ENCODE results near the gene PDE4A.
A peak's percentile ranks its signal among the peaks of the same experiment; 100 is the strongest.

Gene PDE4A

DNA sequence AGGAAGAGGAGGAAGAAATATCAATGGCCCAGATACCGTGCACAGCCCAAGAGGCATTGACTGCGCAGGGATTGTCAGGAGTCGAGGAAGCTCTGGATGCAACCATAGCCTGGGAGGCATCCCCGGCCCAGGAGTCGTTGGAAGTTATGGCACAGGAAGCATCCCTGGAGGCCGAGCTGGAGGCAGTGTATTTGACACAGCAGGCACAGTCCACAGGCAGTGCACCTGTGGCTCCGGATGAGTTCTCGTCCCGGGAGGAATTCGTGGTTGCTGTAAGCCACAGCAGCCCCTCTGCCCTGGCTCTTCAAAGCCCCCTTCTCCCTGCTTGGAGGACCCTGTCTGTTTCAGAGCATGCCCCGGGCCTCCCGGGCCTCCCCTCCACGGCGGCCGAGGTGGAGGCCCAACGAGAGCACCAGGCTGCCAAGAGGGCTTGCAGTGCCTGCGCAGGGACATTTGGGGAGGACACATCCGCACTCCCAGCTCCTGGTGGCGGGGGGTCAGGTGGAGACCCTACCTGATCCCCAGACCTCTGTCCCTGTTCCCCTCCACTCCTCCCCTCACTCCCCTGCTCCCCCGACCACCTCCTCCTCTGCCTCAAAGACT lies 46.9 kb downstream of the PDE4A start:
- TF ChIP-seq, protein P1, sequence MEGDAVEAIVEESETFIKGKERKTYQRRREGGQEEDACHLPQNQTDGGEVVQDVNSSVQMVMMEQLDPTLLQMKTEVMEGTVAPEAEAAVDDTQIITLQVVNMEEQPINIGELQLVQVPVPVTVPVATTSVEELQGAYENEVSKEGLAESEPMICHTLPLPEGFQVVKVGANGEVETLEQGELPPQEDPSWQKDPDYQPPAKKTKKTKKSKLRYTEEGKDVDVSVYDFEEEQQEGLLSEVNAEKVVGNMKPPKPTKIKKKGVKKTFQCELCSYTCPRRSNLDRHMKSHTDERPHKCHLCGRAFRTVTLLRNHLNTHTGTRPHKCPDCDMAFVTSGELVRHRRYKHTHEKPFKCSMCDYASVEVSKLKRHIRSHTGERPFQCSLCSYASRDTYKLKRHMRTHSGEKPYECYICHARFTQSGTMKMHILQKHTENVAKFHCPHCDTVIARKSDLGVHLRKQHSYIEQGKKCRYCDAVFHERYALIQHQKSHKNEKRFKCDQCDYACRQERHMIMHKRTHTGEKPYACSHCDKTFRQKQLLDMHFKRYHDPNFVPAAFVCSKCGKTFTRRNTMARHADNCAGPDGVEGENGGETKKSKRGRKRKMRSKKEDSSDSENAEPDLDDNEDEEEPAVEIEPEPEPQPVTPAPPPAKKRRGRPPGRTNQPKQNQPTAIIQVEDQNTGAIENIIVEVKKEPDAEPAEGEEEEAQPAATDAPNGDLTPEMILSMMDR (IDR thresholded peaks at IDR 0.05; ENCODE audit: low read depth, low read length) = no peak
- DNase-seq (ENCODE audit: low read depth in 2 of 2) = no peak
- no peak overlapping the region for H3K4me3 ChIP-seq (replicated peaks in 1 of 2; ENCODE audit: low read depth in 2 of 2, low read length in 2 of 2)

DNA sequence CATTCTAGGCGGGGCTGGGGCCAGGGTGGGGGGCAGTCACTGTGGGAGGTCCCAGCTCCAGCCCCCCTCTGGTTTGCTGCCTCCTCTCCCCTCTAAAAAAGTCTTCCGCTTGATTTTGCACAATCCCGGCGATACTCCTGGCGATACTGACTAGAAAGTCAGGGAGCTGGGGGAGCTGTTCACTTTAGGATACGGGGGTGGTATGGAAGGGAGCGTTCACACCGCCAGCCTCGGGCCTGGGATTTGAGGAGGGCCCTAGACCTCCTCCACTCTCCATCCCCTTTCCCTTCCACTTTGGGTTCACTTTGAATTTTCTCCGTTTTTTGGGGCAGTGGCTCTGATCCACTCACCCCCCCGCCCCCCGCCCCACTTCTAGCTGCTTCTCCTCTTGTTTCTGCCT lies 47.8 kb downstream of the PDE4A start:
- DNase-seq (ENCODE audit: low read depth in 2 of 2) = no peak
- no peak overlapping the region for H3K4me3 ChIP-seq (replicated peaks in 1 of 2; ENCODE audit: low read depth in 2 of 2, low read length in 2 of 2)
- TF ChIP-seq, protein P1 (IDR thresholded peaks at IDR 0.05; ENCODE audit: low read depth, low read length) = no peak

DNA sequence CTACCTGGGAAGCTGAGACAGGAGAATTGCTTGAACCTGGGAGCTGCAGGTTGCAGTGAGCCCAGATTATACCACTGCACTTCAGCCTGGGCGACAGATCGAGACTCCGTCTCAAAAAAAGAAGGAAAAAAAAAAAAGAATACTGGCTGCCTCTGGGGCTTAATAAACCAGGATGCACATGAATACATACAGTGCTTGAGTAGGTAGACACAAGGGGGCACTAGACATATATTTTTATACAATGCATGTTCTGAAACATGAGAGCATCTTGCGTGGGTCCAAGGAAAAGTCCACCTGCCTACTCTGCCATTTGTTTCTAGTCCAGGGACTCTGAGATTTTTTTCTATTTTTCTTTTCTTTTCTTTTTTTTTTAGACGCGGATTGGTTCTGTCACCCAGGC lies 51.6 kb downstream of the PDE4A start:
- TF ChIP-seq, protein P1 (IDR thresholded peaks at IDR 0.05; ENCODE audit: low read depth, low read length) = peak; percentile 49
- H3K4me3 ChIP-seq (replicated peaks in 1 of 2; ENCODE audit: low read depth in 2 of 2, low read length in 2 of 2) = no peak overlapping the region
- DNase-seq (ENCODE audit: low read depth in 2 of 2) = peak; percentile 65 to 71

DNA sequence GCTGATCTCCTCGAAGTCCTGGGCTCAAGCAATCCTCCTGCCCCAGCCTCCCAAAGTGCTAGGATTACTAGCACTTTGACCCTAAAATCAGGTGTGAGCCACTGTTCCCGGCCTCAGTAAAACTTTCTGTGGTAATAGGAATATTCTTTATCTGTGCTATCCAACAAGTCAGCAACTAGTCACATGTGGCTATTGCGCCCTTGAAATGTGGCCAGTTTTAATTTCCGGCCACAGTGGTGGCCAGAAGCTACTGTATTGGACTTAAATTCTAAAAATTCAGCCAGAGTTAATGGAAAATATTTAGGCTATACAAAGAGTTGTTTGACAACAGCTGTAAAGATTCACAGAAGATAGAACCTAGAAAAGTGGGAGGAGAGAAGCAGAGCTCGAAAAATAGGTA lies 52.9 kb downstream of the PDE4A start:
- H3K4me3 ChIP-seq (replicated peaks in 1 of 2; ENCODE audit: low read depth in 2 of 2, low read length in 2 of 2) = no peak overlapping the region
- TF ChIP-seq, protein P1 (IDR thresholded peaks at IDR 0.05; ENCODE audit: low read depth, low read length) = no peak
- DNase-seq (ENCODE audit: low read depth in 2 of 2) = peak in 1 of 2 donors; percentile 17

DNA sequence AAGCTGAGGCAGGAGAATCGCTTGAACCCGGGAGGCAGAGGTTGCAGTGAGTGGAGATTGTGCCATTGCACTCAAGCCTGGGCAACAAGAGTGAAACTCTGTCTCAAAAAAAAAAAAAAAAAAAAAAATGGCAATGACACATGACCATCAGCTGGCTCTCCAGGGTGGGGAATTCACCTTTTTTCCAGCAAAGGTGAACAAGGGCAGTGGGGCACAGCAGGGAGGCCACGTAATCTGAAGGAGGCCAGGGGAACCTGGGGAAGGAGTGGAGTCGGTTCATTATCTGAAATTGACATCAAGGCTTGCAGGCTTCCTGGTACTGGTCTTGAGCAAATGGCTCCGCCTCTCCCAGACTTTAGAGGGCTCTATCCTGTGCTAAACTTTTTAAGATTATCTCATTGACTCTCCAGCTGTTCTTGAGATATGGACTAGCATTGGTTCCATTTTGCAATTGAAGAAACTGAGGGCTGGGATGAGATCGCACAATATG lies 54.7 kb downstream of the PDE4A start:
- TF ChIP-seq, protein P1 (IDR thresholded peaks at IDR 0.05; ENCODE audit: low read depth, low read length) = no peak
- no peak overlapping the region for H3K4me3 ChIP-seq (replicated peaks in 1 of 2; ENCODE audit: low read depth in 2 of 2, low read length in 2 of 2)
- no peak for DNase-seq (ENCODE audit: low read depth in 2 of 2)

DNA sequence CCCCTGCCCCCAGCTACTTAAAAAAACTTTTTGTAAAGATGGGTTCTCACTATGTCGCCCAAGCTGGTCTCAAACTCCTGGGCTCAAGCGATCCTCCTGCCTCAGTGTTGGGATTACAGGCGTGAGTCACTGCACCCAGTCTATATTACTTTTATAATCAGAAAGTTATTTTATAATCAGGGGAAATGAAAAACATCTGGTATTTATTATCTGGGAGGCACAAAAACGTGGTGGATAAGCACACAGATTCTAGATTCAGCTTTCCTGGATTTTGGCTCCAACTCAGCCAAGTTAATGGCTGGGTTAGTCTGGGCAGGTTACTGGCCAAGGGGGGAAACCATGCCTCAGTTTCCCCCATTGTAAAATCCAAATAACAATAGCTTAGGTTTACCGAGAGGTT lies 58.1 kb downstream of the PDE4A start:
- H3K4me3 ChIP-seq (replicated peaks in 1 of 2; ENCODE audit: low read depth in 2 of 2, low read length in 2 of 2) = no peak overlapping the region
- DNase-seq (ENCODE audit: low read depth in 2 of 2) = peak in 1 of 2 donors; percentile 22
- TF ChIP-seq, protein P1 (IDR thresholded peaks at IDR 0.05; ENCODE audit: low read depth, low read length) = no peak

DNA sequence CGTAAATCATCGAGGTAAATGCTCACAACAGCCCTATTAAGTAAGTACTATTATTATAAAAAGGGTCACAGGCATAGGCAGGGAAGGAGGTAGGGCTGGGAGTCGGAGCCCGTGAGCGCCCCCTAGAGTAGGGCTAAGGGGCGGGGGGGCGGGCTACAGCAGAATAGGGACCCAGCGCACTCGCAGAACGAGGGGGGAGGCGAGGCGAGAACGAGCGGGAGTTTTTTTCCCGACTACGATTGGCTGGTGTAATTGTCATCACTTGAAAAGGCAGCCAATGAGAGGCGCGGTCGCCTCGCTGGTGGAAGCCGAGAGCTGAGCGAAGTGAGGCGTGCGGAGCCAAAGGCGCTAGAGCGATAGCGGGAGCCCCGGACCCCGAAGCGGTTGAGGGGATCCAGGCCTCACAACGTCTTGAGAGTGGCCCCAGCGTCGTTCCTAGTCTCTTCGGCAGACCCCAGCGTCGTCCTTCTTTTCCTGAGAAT lies 58.6 kb downstream of the PDE4A start:
- peak; percentile 90 to 92 for DNase-seq (ENCODE audit: low read depth in 2 of 2)
- peak overlapping the region; percentile 32 to 43 for H3K4me3 ChIP-seq (replicated peaks in 1 of 2; ENCODE audit: low read depth in 2 of 2, low read length in 2 of 2)
- TF ChIP-seq, protein P1 (IDR thresholded peaks at IDR 0.05; ENCODE audit: low read depth, low read length) = peak; percentile 50
